GM23248 (cell line): Measurements from ENCODE around the gene CDKN2B. TPM values are rescaled to one million over a fixed set of nuclear protein-coding genes. Genes with fewer than 3 reads are reported as not detected.

Experiments
- DNase-seq: peaks from one replicate; pipeline ENCODE4 v3.0.0-alpha.2; 2015
- H2AFZ ChIP-seq: fragments of 200-600 bp; sonication (generic); 2 replicates; pipeline ENCODE4 v1.6.1; 2016; ENCODE audit warnings: antibody characterized with exemption
- H3F3A ChIP-seq: fragments of 200-600 bp; sonication (generic); 2 replicates; pipeline ENCODE4 v1.6.1; 2016; ENCODE audit warnings: mild to moderate bottlenecking, antibody characterized with exemption, mixed run types; ENCODE audit not compliant: insufficient read depth
- H3K27ac ChIP-seq: fragments of 200-600 bp; sonication (generic); 2 replicates; pipeline ENCODE4 v1.5.1; 2016; ENCODE audit warnings: mild to moderate bottlenecking
- H3K27me3 ChIP-seq: fragments of 200-600 bp; sonication (generic); replicated peaks from 2 replicates; pipeline ENCODE4 v1.6.1; 2016; ENCODE audit warnings: mild to moderate bottlenecking; ENCODE audit not compliant: insufficient read depth
- H3K36me3 ChIP-seq: fragments of 200-600 bp; sonication (generic); 2 replicates; pipeline ENCODE4 v1.6.1; 2016; ENCODE audit warnings: low read depth, mild to moderate bottlenecking
- H3K4me1 ChIP-seq: fragments of 200-600 bp; sonication (generic); 2 replicates; pipeline ENCODE4 v1.6.1; 2016; ENCODE audit warnings: mild to moderate bottlenecking; ENCODE audit not compliant: insufficient read depth
- H3K4me2 ChIP-seq: fragments of 200-600 bp; sonication (generic); one replicate; pipeline ENCODE4 v1.6.1; 2016; ENCODE audit warnings: mild to moderate bottlenecking; ENCODE audit not compliant: unreplicated experiment
- H3K4me3 ChIP-seq: fragments of 200-600 bp; sonication (generic); 2 replicates; pipeline ENCODE4 v1.5.1; 2016; ENCODE audit warnings: mild to moderate bottlenecking
- H3K79me2 ChIP-seq: fragments of 200-600 bp; sonication (generic); 2 replicates; pipeline ENCODE4 v1.6.1; 2016; ENCODE audit warnings: mild to moderate bottlenecking; ENCODE audit not compliant: insufficient read depth
- H3K9ac ChIP-seq: fragments of 200-600 bp; sonication (generic); 2 replicates; pipeline ENCODE4 v1.6.1; 2016; ENCODE audit warnings: mild to moderate bottlenecking
- H3K9me2 ChIP-seq: fragments of 200-600 bp; sonication (generic); 2 replicates; pipeline ENCODE4 v1.6.1; 2016; ENCODE audit warnings: mixed run types, mild to moderate bottlenecking, moderate library complexity; ENCODE audit not compliant: insufficient read depth
- H3K9me3 ChIP-seq: fragments of 200-600 bp; sonication (generic); one replicate; pipeline ENCODE4 v1.6.1; 2017; ENCODE audit warnings: low read depth
- H4K20me1 ChIP-seq: fragments of 200-600 bp; sonication (generic); 2 replicates; pipeline ENCODE4 v1.6.0; 2016; ENCODE audit not compliant: insufficient read depth
- EZH2 ChIP-seq: fragments of 200-600 bp; sonication (generic); IDR thresholded peaks from 2 replicates; pipeline ENCODE4 v1.6.1; 2018; ENCODE audit warnings: antibody characterized with exemption, mild to moderate bottlenecking; ENCODE audit not compliant: insufficient read depth, poor library complexity, severe bottlenecking
- EZH2phosphoT487 ChIP-seq: fragments of 200-600 bp; sonication (generic); IDR thresholded peaks from 2 replicates; pipeline ENCODE4 v1.6.1; 2018; ENCODE audit warnings: antibody characterized with exemption, moderate library complexity, mild to moderate bottlenecking, low read depth; ENCODE audit not compliant: insufficient read depth
- WGBS, 2 experiments: methylation state at CpG; one replicate each; pipeline ENCODE4 v1.1.6; 2015 to 2017; ENCODE audit warnings: low lambda C conversion rate in 2 of 2, low coverage in 1 of 2; ENCODE audit errors: missing lambda C conversion rate in 2 of 2; 5-methylcytosine and 5-hydroxymethylcytosine counted together
- in situ Hi-C: fragments of 300-500 bp; cut with MboI; formaldehyde crosslinking; loops from 2 replicates; pipeline ENCODE4 v1.15.0; 2020
- polyA plus RNA-seq: library from polyadenylated mRNA; unstranded; fragments of >200 nt; fragmentation: Nextera tagmentation; extraction: Ambion mirVana; gene quantifications from 2 replicates; pipeline ENCODE4 v1.2.1, GENCODE V29; 2016
- total RNA-seq: library from RNA; depleted of rRNA; stranded (reverse); fragments of >200 nt; shearing (Covaris generic); gene quantifications from 2 replicates; pipeline ENCODE4 v1.2.3, GENCODE V29; 2014

The CDKN2B gene
- total and polyA plus RNA-seq, 2 experiments from 2014 or later, result 6.7 to 10.6 TPM

- Histone ChIP-seq H3K27me3 (no peaks in the 10 kb centered on the region), H3F3A (peaks cover 37% of the 10 kb centered on the region), H3K27ac (no peak overlapping the region), H3K9me3 (no peaks in the 10 kb centered on the region), H3K9me2 (no peaks in the 10 kb centered on the region), H3K4me3 (no peak overlapping the region), H3K4me2 (no peak overlapping the region), H3K79me2 (no peaks in the 10 kb centered on the region), H4K20me1 (no peaks in the 10 kb centered on the region), H3K36me3 (no peaks in the 10 kb centered on the region), H2AFZ (no peak overlapping the region), H3K9ac (no peak overlapping the region), H3K4me1 (peaks cover 44% of the 10 kb centered on the region)
- DNase-seq, result no peak
- in situ Hi-C loops, result no loop called here
- WGBS, 2 experiments, result 64 to 65% methylated on average over 3 of the region's 3 CpGs
- no peak for TF ChIP-seq EZH2
- TF ChIP-seq EZH2phosphoT487, result no peak
Observed at GRCh38 chr9:22043928-22044327, 34.8 kb upstream of the CDKN2B start.

GRCh38 chr9:22041775-22042174 lies 32.7 kb upstream of the CDKN2B start:
- no peak for TF ChIP-seq EZH2phosphoT487
- no peak for TF ChIP-seq EZH2
- no peak overlapping the region for H3K9ac ChIP-seq
- WGBS, 2 experiments, result 92 to 95% methylated on average over 1 of the region's 1 CpG
- H4K20me1 ChIP-seq, result no peaks in the 10 kb centered on the region
- no peaks in the 10 kb centered on the region for H3K36me3 ChIP-seq
- H3F3A ChIP-seq, result peaks cover 37% of the 10 kb centered on the region
- H3K79me2 ChIP-seq, result no peaks in the 10 kb centered on the region
- peak; percentile 47 for DNase-seq
- no peaks in the 10 kb centered on the region for H3K27me3 ChIP-seq
- H3K4me1 ChIP-seq, result peaks cover 59% of the 10 kb centered on the region
- no peak overlapping the region for H2AFZ ChIP-seq
- no peaks in the 10 kb centered on the region for H3K9me3 ChIP-seq
- in situ Hi-C loops, result no loop called here
- H3K27ac ChIP-seq, result peak overlapping the region; percentile 79
- no peaks in the 10 kb centered on the region for H3K9me2 ChIP-seq
- no peak overlapping the region for H3K4me3 ChIP-seq
- H3K4me2 ChIP-seq, result peak overlapping the region; percentile 41

- Histone ChIP-seq H3K36me3 (no peaks in the 10 kb centered on the region), H3K79me2 (no peaks in the 10 kb centered on the region), H3F3A (peaks cover 37% of the 10 kb centered on the region), H3K4me1 (peaks cover 59% of the 10 kb centered on the region), H3K9me2 (no peaks in the 10 kb centered on the region), H3K9me3 (no peaks in the 10 kb centered on the region), H3K4me3 (peak overlapping the region; percentile 5; the same call in 1 of the 2 replicates), H3K4me2 (peak overlapping the region; percentile 41), H3K27me3 (no peaks in the 10 kb centered on the region), H2AFZ (no peak overlapping the region), H3K27ac (peak overlapping the region; percentile 79), H3K9ac (0 out of 2 replicates have a peak overlapping the region, but pooled peaks have one; percentile 36), H4K20me1 (no peaks in the 10 kb centered on the region)
- peak; percentile 4 for DNase-seq
- in situ Hi-C loops, result no loop called here
- WGBS, 2 experiments, result 97 to 100% methylated on average over 1 of the region's 1 CpG
- TF ChIP-seq EZH2phosphoT487 (no peak), EZH2 (no peak)
Observed at GRCh38 chr9:22041344-22041743, 32.2 kb upstream of the CDKN2B start.

- Histone ChIP-seq H3K79me2 (no peaks in the 10 kb centered on the region), H2AFZ (no peak overlapping the region), H3K9me2 (no peaks in the 10 kb centered on the region), H3K4me1 (peaks cover 62% of the 10 kb centered on the region), H3K9ac (peak overlapping the region; percentile 36; the same call in 1 of the 2 replicates), H3K9me3 (no peaks in the 10 kb centered on the region), H3K4me3 (peak overlapping the region; percentile 5; the same call in 1 of the 2 replicates), H3K4me2 (peak overlapping the region; percentile 45), H3K36me3 (no peaks in the 10 kb centered on the region), H3K27me3 (no peaks in the 10 kb centered on the region), H3F3A (peaks cover 37% of the 10 kb centered on the region), H3K27ac (peak overlapping the region; percentile 79), H4K20me1 (no peaks in the 10 kb centered on the region)
- peak; percentile 90 for DNase-seq
- WGBS, 2 experiments, result 0 to 4% methylated on average over 1 of the region's 1 CpG
- TF ChIP-seq EZH2, result no peak
- 0 out of 2 replicates have a peak, but pooled peaks have one; percentile 63 for TF ChIP-seq EZH2phosphoT487
- in situ Hi-C loops, result no loop called here
Observed at GRCh38 chr9:22040760-22041159, 31.7 kb upstream of the CDKN2B start.

GRCh38 chr9:22039258-22039657 lies 30.2 kb upstream of the CDKN2B start:
- H3K9me3 ChIP-seq, result no peaks in the 10 kb centered on the region
- H2AFZ ChIP-seq, result no peak overlapping the region
- H3K36me3 ChIP-seq, result no peaks in the 10 kb centered on the region
- TF ChIP-seq EZH2 (no peak), EZH2phosphoT487 (no peak)
- no peak overlapping the region for H3K27ac ChIP-seq
- in situ Hi-C loops, result no loop called here
- H3F3A ChIP-seq, result peaks cover 28% of the 10 kb centered on the region
- peaks cover 56% of the 10 kb centered on the region for H3K4me1 ChIP-seq
- no peak for DNase-seq
- no peak overlapping the region for H3K4me2 ChIP-seq
- no peaks in the 10 kb centered on the region for H4K20me1 ChIP-seq
- H3K9me2 ChIP-seq, result no peaks in the 10 kb centered on the region
- no peaks in the 10 kb centered on the region for H3K79me2 ChIP-seq
- WGBS, 2 experiments, result 94 to 96% methylated on average over 3 of the region's 3 CpGs
- no peak overlapping the region for H3K9ac ChIP-seq
- H3K4me3 ChIP-seq, result no peak overlapping the region
- no peaks in the 10 kb centered on the region for H3K27me3 ChIP-seq
